WERI-Rb-1 (cell line): Measurements from ENCODE around the gene AGAP1.

Experiments
- DNase-seq: peaks from one replicate; pipeline ENCODE4 v3.0.0-alpha.2; 2020
- H3K27ac ChIP-seq: fragments of 250-450 bp; sonication (Bioruptor Pico); 2 replicates; pipeline ENCODE4 v1.5.1; 2020; ENCODE audit warnings: mild to moderate bottlenecking, moderate library complexity
- H3K27me3 ChIP-seq: fragments of 250-450 bp; sonication (Bioruptor Pico); 2 replicates; pipeline ENCODE4 v1.5.1; 2021; ENCODE audit warnings: mild to moderate bottlenecking, low read depth, moderate library complexity; ENCODE audit not compliant: insufficient read depth, severe bottlenecking
- H3K36me3 ChIP-seq: fragments of 250-450 bp; sonication (Bioruptor Pico); 2 replicates; pipeline ENCODE4 v1.5.1; 2020; ENCODE audit warnings: mild to moderate bottlenecking, moderate library complexity
- H3K4me3 ChIP-seq: 2 replicates; pipeline ENCODE4 v1.5.1; 2011; ENCODE audit warnings: low read depth, mild to moderate bottlenecking, control low read depth, low read length
- H3K9me3 ChIP-seq: fragments of 250-450 bp; sonication (Bioruptor Pico); 2 replicates; pipeline ENCODE4 v1.5.1; 2021; ENCODE audit warnings: mild to moderate bottlenecking, moderate library complexity; ENCODE audit not compliant: severe bottlenecking
- TF ChIP-seq, protein P1 (sequence below): IDR thresholded peaks from 2 replicates; pipeline ENCODE4 v1.5.1; 2011; ENCODE audit warnings: low read depth, mild to moderate bottlenecking, control low read depth, inconsistent platforms, low read length

Gene AGAP1

DNA sequence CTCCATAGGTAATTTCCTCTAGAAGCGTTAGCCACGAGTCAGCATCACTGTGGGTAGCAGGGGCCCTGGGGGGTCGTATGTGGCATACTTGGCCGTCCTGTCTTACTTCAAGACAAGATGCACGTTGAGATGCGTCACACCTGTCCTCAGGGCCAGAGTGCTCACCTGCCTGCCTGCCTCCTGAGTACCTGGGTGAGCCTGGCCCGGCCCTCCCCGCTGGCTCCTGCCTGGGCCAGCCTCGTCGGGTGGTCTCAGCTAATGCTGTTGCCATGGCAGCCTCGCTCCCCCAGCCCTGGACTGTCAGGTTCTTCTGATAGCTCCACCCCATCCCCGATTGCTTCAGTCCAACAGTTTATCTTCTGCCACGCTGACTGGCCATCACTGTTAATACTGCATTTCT is 441.9 kb downstream of the AGAP1 start:
- TF ChIP-seq, protein P1, sequence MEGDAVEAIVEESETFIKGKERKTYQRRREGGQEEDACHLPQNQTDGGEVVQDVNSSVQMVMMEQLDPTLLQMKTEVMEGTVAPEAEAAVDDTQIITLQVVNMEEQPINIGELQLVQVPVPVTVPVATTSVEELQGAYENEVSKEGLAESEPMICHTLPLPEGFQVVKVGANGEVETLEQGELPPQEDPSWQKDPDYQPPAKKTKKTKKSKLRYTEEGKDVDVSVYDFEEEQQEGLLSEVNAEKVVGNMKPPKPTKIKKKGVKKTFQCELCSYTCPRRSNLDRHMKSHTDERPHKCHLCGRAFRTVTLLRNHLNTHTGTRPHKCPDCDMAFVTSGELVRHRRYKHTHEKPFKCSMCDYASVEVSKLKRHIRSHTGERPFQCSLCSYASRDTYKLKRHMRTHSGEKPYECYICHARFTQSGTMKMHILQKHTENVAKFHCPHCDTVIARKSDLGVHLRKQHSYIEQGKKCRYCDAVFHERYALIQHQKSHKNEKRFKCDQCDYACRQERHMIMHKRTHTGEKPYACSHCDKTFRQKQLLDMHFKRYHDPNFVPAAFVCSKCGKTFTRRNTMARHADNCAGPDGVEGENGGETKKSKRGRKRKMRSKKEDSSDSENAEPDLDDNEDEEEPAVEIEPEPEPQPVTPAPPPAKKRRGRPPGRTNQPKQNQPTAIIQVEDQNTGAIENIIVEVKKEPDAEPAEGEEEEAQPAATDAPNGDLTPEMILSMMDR = no peak
- Histone ChIP-seq H3K4me3 (no peak overlapping the region), H3K36me3 (peaks cover 70% of the 10 kb centered on the region), H3K9me3 (peaks cover 7% of the 10 kb centered on the region), H3K27me3 (no peaks in the 10 kb centered on the region), H3K27ac (no peak overlapping the region)
- DNase-seq = no peak

DNA sequence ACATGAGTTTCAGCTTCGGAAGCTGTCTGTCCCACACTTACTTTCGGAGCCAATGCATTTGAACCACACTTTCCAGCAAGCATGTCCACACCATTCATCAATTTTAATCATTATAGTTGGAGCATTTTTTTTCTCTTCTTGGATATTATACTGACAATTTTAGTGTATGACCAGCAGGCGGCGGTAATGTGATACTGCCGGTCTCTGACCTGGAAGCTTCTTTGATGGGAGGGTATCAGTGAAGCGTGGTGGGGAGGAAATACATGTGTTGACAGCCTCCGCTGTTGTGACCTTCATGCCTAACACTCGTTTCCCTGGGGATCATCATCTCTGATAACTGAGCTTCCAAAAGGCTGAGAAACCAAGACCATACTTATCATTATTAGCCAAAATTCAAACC is 442.6 kb downstream of the AGAP1 start:
- Histone ChIP-seq H3K36me3 (peaks cover 68% of the 10 kb centered on the region), H3K27ac (no peak overlapping the region), H3K27me3 (no peaks in the 10 kb centered on the region), H3K9me3 (peaks cover 7% of the 10 kb centered on the region), H3K4me3 (no peak overlapping the region)
- no peak for DNase-seq
- TF ChIP-seq, protein P1 = no peak

GRCh38 chr2:235937087-235937486 is 443.2 kb downstream of the AGAP1 start:
- H3K36me3 ChIP-seq = peaks cover 63% of the 10 kb centered on the region
- TF ChIP-seq, protein P1 = no peak
- peaks cover 7% of the 10 kb centered on the region for H3K9me3 ChIP-seq
- no peak overlapping the region for H3K4me3 ChIP-seq
- no peak for DNase-seq
- no peaks in the 10 kb centered on the region for H3K27me3 ChIP-seq
- H3K27ac ChIP-seq = no peak overlapping the region

DNA sequence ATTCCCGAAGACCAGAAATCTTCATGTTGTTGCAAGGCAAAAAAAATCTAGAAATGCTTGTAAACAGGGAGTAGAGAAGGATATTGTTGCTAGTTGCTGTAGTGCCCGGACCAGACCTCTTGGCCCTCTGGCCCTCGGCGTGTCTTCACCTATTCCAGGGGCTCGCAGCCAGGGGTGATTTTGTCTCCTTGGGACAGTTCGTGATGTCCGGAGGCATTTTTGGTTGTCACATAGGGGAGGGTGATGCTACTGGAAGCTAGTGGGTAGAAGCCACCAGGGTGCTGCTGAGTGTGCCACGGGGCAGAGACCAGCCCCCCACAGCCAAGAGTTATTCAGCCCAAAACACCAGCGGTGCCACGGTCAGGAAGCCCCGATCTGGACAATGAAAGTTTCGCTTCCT is 443.7 kb downstream of the AGAP1 start:
- TF ChIP-seq, protein P1 = no peak
- no peak overlapping the region for H3K27ac ChIP-seq

DNA sequence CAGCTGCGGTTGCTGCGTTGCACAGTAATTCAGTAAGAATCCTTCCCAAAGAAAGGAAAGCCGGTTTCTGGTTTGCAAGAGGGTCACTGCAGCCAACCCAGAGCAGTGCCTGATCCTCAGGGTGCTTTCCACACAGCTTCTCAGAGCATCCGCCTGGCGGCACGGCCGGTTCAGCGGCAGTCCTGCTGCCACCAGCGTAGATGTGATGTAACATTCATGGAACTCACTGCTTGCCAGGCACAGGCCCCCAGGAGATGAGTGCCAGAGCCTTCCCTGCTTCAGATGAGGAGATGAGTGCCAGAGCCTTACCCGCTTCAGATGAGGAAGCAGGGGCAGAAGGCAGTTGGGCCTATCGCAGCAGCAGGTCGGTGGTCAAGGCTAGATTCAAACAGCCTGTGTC is 444.1 kb downstream of the AGAP1 start:
- peaks cover 55% of the 10 kb centered on the region for H3K36me3 ChIP-seq

More for the DNA sequence above, 443.7 kb downstream of the AGAP1 start:
- Histone ChIP-seq H3K27me3 (no peaks in the 10 kb centered on the region), H3K4me3 (no peak overlapping the region), H3K9me3 (peaks cover 7% of the 10 kb centered on the region), H3K36me3 (peaks cover 59% of the 10 kb centered on the region)
- no peak for DNase-seq

GRCh38 chr2:235938611-235939010 is 444.8 kb downstream of the AGAP1 start:
- Histone ChIP-seq H3K27me3 (no peaks in the 10 kb centered on the region), H3K4me3 (no peak overlapping the region), H3K9me3 (peaks cover 7% of the 10 kb centered on the region), H3K36me3 (peaks cover 54% of the 10 kb centered on the region), H3K27ac (no peak overlapping the region)
- no peak for DNase-seq
- TF ChIP-seq, protein P1 = no peak

More for the DNA sequence above, 444.1 kb downstream of the AGAP1 start:
- Histone ChIP-seq H3K4me3 (no peak overlapping the region), H3K9me3 (peaks cover 7% of the 10 kb centered on the region), H3K27ac (no peak overlapping the region), H3K27me3 (no peaks in the 10 kb centered on the region)
- DNase-seq = no peak
- TF ChIP-seq, protein P1 = no peak
